Lower leg skin (tissue), 3 donors: ENCODE measurements around the gene C9orf50.

ENCODE experiments used
- CTCF ChIP-seq, 3 donors: fragments of 450-650 bp; IDR thresholded peaks; one replicate each; pipeline ENCODE4 v1.5.1; 2016; ENCODE audit warnings: antibody characterized with exemption in 3 of 3, mild to moderate bottlenecking in 3 of 3, moderate library complexity in 2 of 3
- POLR2A ChIP-seq, 2 donors: fragments of 450-650 bp; IDR thresholded peaks; one replicate each; pipeline ENCODE4 v1.6.1; 2016 to 2017; ENCODE audit warnings: antibody characterized with exemption in 2 of 2, mild to moderate bottlenecking in 1 of 2, moderate library complexity in 1 of 2

GRCh38 chr9:129615407-129616285 is 5.3 kb downstream of the C9orf50 start:
- TF ChIP-seq CTCF (IDR thresholded peaks at IDR 0.05) (no peak), POLR2A (IDR thresholded peaks at IDR 0.05) (no peak)
